Stimulated activated CD4-positive, alpha-beta T cell treated with anti-CD3 and anti-CD28 coated beads, Interleukin-2, amount 100 ng/mL, for 48 hours (primary cell): Measurements from ENCODE around the gene OPN4.
"Not testable (repeated sequence)": the region's sequence is repeated elsewhere in the genome, so short reads cannot be mapped to it uniquely, and the experiment has no call there.

Experiments
- DNase-seq, 2 donors: peaks; one replicate each; pipeline ENCODE4 v3.0.0-alpha.2; 2020

Gene OPN4, protein sequence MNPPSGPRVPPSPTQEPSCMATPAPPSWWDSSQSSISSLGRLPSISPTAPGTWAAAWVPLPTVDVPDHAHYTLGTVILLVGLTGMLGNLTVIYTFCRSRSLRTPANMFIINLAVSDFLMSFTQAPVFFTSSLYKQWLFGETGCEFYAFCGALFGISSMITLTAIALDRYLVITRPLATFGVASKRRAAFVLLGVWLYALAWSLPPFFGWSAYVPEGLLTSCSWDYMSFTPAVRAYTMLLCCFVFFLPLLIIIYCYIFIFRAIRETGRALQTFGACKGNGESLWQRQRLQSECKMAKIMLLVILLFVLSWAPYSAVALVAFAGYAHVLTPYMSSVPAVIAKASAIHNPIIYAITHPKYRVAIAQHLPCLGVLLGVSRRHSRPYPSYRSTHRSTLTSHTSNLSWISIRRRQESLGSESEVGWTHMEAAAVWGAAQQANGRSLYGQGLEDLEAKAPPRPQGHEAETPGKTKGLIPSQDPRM

GRCh38 chr10:86654411-86655172, at the start of gene OPN4:
Gene OPN4 (plus strand): TSS chr10:86654547. CDS start chr10:86654784, 237 bp downstream.
- no peak for DNase-seq

GRCh38 chr10:86607674-86608073, 46.7 kb upstream of the OPN4 start:
- DNase-seq: no peak

DNA sequence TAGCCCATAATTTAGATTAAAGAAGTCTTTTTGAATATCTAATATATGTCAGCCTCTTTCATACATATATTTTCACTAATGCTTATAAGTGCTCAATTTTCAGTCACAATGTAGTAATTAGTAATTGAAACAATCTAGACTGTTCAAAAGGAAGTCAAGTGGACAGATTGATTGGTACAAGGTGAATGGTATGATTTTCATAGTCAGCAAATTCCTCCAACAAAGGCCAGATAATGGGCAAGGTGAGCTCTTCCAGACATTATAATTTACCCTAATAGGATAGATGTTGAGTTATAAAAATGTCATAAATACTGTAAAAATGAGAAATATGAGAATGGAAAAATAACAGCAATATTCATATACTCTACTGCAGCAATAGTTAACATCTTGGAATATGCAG, 44.4 kb upstream of the OPN4 start:
- no peak for DNase-seq

GRCh38 chr10:86611386-86611785, 43.0 kb upstream of the OPN4 start:
- no peak for DNase-seq

- no peak for DNase-seq
Measured at GRCh38 chr10:86613096-86613495, 41.3 kb upstream of the OPN4 start.

DNA sequence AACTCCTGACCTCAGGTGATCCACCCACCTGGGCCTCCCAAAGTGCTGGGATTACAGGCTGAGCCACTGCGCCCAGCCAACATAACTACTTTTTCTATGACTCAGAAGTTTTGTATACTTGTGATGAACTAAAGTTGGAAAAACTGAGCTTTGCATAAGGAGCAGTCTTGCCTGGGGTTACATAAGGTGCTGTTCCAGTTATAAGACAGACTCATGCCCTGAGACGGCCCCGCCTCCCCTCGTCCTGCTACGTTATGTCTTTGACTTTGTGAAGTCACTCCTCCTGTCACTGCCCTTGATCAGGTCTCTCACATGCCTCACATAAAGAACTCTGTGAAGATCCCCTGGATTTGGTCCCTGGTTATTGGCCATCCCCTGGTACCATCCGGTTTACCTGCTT, 40.4 kb upstream of the OPN4 start:
- DNase-seq: no peak

DNA sequence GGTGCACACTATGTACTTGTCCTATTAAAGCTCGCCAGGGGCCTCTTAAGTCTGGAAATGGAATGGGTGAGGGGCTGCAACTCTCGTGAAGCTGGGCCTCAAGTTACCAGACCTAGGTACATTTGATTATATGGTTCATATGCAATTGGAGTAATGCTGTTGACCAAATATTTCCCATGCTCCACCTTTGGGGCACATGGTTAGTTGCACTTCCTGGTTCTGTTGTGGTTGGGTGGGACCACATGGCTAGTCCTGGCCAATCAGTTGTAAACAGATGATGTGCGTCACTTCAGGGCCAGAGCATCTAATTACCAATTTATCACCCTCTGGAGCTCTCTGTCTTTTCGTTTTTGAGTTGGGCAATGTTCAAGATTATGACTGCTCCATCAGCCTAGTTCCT, 39.5 kb upstream of the OPN4 start:
- DNase-seq: no peak

- DNase-seq: not testable (repeated sequence)
Measured at GRCh38 chr10:86617278-86617677, 37.1 kb upstream of the OPN4 start.

- no peak for DNase-seq
Measured at GRCh38 chr10:86628311-86628710, 26.0 kb upstream of the OPN4 start.

DNA sequence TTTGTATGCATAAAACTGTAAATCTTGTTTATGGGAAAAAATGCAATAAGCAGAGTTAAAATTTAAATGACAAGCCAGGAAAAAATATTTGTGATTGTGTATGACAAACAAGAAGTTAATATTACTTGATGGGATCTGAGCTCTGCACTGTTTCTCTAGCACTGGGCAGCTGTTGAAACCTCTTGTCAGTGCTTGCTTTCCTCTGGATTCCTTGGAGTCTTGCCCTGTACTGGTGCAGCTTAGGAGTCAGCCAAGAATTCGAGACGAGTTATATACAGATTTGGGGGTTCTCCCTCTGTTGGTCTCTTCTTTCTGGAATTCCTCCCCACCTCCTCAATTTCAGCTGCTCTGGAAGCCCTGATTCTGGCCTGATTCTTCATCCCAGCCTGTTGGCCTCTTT, 24.3 kb upstream of the OPN4 start:
- DNase-seq: no peak

- DNase-seq: no peak
Measured at GRCh38 chr10:86632009-86632800, 22.1 kb upstream of the OPN4 start.

- no peak for DNase-seq
Measured at GRCh38 chr10:86632951-86633350, 21.4 kb upstream of the OPN4 start.

GRCh38 chr10:86635402-86635801, 18.9 kb upstream of the OPN4 start:
- DNase-seq: no peak

DNA sequence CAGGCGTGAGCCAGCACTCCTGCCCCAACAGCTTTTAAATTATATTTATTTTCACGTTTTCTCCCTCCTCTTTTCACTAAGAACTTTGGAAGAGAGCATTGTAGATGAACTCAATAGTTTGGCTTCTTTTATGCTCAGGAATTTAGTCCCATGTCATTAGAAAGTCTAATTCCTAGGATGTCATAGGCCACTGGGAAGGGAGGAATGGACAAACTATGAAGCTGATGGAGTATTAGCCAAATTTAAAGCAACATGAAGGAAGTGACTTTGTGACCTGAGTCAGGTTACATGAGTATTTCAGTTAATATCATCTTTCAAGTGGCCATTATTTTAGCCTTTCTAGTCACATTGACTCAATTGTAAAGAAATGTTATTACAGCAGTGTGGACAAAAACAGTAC, 18.0 kb upstream of the OPN4 start:
- no peak for DNase-seq

GRCh38 chr10:86642021-86642420, 12.3 kb upstream of the OPN4 start:
- no peak for DNase-seq

GRCh38 chr10:86642499-86642898, 11.8 kb upstream of the OPN4 start:
- DNase-seq: no peak

GRCh38 chr10:86644152-86644793, 10.1 kb upstream of the OPN4 start:
- DNase-seq: no peak

GRCh38 chr10:86644794-86645445, 9.4 kb upstream of the OPN4 start:
- no peak for DNase-seq

- not testable (repeated sequence) for DNase-seq
Measured at GRCh38 chr10:86645621-86646165, 8.7 kb upstream of the OPN4 start.

GRCh38 chr10:86646532-86646931, 7.8 kb upstream of the OPN4 start:
- no peak for DNase-seq

DNA sequence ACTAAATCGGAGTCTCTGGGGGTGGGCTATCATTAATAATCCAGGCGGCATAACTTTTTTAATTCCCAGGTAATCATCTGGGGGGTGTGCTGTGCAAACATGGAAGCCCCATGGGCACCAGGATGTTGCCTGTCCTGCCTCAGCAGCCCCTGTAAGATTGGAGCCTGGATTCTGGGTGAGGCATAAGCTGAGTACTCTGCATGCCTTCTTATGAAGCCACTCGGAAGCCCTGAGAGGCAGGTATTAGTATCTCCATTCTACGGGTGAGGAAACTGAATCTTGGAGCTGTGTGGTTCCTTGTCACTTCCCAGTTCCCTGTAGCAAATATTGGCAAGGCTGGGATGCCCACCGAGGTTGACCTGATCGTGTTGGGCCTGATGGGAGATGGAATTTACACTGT, 7.4 kb upstream of the OPN4 start:
- no peak for DNase-seq
